HG03460 (cell line): ENCODE data around the gene FBXO42.
A peak's percentile ranks its signal among the peaks of the same experiment; 100 is the strongest.
"Not testable (repeated sequence)": the region's sequence is repeated elsewhere in the genome, so short reads cannot be mapped to it uniquely, and the experiment has no call there.

Experiments
- ATAC-seq: cut with Tn5 transposase; IDR thresholded peaks from one replicate; pipeline ENCODE4 v1.9.1; 2021; ENCODE audit not compliant: unreplicated experiment

FBXO42 gene

DNA sequence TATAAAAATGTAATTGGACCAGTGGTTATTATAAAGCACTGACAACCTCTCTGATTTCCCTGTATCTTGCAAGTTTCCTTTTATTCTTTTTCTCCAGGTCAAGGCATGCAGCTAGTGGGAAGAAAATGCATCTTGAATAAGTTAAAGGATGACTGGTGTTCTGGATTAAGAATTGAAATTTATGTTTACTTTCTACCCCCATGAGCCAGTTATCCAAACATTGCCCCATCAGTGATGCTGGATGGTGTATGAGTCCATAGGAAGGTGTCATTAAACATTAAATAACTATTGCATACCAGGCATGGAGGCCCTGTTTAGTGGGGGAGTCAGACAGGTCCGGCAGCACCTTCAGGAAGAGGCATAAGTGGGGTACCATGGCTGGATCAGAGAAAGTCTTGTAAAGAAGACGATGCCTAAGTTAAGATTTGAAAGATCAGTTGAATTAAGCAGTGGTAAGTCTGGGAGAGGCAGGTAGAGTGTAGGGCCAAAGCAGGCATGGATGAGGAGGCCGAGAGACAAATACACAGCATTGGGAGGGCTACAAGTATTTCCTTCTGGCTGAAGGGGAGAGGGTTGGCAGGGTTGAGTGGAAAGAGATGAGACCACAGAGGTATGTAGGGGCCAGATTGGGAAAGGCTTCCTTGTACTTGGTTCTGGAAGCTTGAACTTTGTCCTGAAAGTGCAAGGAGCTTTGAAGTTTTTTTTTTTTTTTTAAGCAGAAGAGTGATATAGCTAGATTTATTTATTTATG is 20.4 kb upstream of the FBXO42 start:
- no peak for ATAC-seq

DNA sequence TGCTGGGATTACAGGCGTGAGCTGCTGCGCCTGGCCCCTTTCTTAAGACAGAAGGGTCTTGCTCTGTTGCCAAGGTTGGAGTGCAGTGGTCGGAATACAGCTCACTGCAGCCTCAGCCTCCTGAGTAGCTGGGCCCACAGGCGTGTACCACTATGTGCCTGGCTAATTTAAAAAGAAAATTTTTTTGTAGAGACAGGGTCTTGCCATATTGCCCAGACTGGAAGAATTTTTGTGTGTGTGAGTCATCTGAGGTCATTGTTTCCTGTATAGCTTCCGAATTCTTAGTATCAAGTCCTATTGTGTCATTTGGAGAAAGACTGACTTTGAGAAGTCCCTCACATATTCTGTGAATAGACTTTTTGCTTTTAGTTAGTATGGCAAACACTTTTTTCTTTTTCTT is 19.4 kb upstream of the FBXO42 start:
- ATAC-seq = no peak

- ATAC-seq = no peak
Measured at GRCh38 chr1:16369821-16370220, 17.5 kb upstream of the FBXO42 start.

DNA sequence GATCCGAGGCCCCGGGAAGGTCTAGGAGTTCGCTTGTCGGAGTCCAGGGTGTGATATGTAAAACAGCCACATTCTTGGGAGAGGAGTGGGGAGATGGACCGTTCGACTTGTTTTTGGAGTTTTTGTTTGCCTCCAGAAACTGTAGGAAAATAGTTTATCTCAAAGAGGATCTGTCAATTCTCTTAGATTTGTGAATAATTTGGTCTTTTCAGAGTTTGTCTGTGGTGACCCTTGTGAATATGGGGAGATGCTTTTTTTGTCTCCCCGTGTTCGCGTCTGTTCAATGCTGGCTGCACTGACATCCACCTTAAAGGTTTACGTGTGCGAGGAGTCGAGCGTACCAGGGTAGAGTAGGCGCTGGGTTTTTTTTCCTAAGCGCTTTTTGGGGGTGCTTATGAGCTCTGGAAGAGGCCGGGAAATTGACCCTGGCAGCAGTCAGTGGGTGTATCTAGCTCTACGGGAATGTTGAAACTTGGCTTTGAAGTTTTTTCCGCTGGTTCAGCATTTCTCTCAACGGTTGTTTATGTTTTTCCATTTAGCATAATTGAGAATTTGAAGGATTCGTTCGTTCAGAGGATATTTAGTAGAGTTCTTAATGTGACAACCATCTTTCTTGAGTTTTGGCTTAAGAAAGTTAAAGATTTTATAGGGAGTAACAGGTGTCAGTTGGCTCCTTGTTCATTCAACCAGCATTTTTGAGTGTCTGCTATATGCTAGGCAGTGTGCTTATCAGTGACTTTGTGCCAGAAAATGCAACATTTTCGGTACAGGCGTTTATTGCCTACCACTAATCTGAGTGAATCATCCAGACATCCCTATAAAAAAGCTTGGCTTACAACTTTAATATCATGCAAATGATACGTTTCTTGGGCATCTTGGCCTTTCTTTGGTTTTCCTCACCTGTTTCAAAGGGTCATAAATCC is 15.9 kb upstream of the FBXO42 start:
- no peak for ATAC-seq

DNA sequence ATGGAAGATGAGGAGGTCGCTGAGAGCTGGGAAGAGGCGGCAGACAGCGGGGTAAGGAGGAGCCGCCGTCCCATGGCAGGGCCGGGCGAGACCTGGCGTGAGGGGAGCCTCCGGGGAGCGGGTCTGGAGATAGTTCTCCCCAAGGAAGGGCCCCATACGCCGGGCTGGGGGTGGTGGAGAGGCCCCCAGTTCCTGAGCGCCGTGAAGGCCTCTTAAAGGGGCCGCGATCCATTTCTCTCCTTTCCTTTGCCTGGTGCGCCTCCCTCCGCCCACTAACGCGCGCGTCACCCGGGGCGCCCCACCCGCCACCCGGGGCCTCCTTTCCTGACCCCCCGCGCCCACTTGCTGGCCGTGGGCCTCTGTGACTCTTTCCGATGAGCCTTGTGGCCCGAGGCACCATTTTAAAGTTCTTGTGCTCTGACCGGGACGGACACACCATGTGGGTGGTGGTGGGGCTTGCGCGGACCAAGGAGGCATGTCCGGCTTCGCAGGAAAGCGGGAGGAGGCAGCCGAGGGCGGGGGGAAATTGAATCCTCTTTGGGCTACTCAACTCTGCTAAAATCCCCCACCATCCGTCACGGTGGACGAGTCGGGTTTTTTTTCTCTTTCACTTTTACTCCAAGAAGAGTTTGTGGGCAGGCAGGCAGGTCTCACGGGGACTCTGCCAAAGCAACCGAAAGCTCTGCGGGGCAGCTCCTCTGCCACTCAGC is 15.1 kb upstream of the FBXO42 start:
- peak; percentile 48 for ATAC-seq

DNA sequence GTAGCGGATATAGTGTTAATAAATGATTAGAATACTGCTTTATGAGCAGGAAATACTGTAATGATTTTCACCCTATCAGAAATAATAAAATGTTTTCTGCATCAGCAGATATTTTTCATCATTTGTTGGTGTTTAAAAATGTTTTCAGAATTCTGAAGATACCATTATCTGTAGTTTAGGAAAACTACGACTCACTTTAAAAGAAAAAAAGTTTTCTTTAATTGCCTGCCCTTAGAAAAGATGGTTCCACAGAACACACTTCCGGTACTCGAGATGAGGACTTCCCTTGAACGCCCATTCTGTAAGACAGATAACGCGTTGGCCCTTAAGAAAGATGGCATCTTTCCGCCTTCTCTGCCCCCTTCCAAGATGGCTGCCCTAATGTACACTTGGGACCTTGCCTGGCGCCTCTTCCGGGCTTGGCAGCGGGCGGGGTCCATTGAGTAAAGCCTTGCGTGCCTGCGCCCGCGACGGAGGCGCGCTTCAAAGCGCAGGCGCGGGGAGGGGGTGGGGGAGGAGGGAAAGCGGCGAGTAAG is 14.5 kb upstream of the FBXO42 start, which contains the start of gene SZRD1:
SZRD1 (plus strand) TSS at position 521 of the 536 bp plus-strand sequence. CDS start 16 bp downstream, outside the sequence.
- ATAC-seq = peak; percentile 70

- ATAC-seq = not testable (repeated sequence)
Measured at GRCh38 chr1:16365146-16365498, 12.8 kb upstream of the FBXO42 start.

DNA sequence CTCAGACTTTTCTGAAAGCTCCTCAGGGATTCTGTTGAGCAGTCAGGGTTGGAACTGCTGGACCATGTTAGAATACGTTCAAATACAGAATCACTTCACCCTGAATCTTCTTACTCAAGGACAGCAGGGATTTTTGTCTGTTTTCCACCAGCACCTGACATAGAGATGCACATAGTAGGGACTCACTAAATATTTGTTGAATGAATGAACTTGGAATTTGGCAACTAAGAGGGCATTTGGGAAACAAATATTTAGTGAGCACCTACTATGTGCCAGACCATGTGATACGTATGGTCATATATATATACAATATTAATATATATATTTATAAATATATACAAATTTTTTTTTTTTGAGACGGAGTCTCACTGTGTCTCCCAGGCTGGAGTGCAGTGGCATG is 4.6 kb upstream of the FBXO42 start:
- ATAC-seq = no peak

DNA sequence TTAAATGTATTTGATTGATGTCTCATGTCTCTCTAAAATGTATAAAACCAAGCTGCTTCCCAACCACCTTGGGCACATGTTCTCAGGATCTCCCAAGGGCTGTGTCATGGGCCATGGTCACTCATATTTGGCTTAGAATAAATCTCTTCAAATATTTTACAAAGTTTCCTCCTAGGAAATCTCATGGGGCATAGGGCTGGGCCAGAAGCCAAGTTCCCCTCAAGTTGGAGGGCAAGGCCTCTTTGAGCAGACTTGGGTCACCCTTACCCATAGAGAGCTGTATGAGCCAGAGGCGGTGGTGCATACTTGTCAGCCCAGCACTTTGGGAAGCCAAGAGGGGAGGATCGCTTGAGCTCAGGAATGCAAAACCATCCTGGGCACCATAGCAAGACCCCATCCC is 2.3 kb upstream of the FBXO42 start:
- no peak for ATAC-seq

DNA sequence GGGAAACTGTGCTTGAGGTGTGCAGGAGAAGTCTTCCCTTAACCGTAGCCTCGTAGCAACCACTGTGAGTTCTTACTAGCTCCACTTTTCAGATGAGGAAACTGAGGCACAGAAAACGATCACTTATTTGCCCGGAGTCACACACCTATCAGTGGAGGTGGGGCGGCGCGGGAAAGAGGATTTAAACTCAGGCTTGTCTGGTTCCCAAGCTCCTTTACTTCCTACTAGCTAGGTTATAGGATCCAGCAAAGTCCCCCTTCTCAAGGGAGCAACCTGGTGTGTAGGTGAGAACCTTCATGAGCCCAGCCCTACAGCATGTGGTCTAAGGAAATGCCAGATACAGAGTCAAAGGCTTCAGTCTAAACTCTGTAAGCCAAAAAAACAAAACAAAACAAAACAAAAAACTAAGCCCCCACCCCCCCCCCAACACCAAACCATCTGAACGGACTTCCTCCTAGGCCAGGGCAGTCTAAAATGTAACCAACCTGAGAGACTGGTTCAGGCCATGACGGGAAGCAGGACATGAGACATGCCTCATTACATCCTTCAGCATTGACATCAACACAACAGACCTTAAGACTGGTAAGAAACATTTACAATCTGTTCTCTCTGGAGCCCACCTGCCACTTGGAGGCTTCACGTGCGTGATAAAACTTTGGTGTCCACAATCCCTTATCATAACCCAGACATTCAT is 709 bp upstream of the FBXO42 start:
- ATAC-seq = no peak

- ATAC-seq = no peak
Measured at GRCh38 chr1:16351456-16351993, 755 bp downstream of the FBXO42 start.

- ATAC-seq = no peak
Measured at GRCh38 chr1:16349847-16350406, 2.4 kb downstream of the FBXO42 start.

DNA sequence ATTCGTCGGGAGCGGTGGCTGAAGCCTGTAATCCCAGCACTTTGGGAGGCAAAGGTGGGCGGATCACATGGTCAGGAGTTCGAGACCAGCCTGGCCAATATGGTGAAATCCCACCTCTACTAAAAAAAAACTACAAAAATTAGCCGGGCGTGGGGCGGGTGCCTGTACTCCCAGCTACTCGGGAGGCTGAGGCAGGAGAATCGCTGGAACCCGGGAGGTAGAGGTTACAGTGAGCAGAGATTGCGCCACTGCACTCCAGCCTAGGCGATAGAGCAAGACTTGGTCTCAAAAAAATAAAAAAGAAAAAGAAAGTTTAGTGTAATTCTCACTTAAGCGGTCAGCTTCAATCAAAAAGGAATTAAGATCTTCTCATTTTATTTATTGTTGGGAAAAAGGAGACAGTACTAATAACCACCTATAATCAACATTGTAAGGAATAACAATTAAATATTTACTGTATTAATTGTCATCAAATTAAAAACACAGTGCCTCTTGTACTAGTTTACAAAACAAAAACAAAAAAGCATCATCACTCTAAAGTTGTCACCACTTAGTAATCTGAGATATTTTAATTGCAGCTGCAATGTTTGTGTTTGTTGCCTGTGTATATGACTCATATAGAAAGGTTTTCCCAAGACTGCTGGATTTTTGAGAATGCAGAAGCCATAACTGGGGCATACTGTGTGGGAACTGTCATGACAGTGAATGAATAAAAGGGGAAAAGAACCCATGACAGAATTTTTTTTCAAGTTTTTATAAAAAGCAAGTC is 3.7 kb downstream of the FBXO42 start:
- no peak for ATAC-seq

DNA sequence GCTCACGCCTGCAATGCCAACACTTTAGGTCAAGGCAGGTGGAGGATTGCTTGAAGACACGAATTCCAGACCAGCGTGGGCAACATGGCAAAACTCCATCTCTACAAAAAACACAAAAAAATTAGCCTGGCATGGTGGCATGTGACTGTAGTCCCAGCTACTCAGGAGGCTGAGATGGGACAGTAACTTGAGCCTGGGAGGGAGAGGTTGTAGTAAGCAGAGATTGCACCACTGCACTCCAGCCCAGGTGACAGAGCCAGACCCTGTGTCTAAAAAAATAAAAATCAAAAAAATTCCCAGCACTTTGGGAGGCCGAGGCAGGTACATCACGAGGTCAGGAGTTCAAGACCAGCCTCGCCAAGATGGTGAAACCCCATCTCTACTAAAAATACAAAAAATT is 9.0 kb downstream of the FBXO42 start:
- ATAC-seq = not testable (repeated sequence)

- ATAC-seq = no peak
Measured at GRCh38 chr1:16342331-16343062, 9.8 kb downstream of the FBXO42 start.

GRCh38 chr1:16340673-16341072 is 11.6 kb downstream of the FBXO42 start:
- no peak for ATAC-seq

DNA sequence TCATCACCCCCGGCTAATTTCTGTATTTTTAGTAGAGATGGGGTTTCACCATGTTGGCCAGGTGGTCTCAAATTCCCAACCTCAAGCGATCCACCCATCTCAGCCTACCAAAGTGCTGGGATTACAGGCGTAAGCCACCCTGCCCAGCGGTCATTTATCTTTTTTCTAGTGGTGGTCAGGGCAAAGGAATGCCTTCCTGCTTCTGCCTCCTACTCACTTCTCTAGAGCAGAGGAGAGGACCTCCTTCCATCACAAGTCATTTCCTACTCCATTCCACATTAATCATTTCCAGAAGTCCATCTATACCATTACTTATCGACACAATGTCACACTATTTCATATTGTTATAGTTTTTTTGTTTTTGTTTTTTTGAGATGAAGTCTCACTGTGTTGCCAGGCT is 13.3 kb downstream of the FBXO42 start:
- ATAC-seq = no peak

GRCh38 chr1:16334655-16335340 is 17.5 kb downstream of the FBXO42 start:
- no peak for ATAC-seq
